ENCODE data around the gene SGMS1. TPM values are rescaled to one million over a fixed set of nuclear protein-coding genes. Genes with fewer than 3 reads are reported as not detected.

Gene SGMS1
- total and polyA plus RNA-seq, 2 experiments from 2014 or later: 15.0 to 34.7 TPM

DNA sequence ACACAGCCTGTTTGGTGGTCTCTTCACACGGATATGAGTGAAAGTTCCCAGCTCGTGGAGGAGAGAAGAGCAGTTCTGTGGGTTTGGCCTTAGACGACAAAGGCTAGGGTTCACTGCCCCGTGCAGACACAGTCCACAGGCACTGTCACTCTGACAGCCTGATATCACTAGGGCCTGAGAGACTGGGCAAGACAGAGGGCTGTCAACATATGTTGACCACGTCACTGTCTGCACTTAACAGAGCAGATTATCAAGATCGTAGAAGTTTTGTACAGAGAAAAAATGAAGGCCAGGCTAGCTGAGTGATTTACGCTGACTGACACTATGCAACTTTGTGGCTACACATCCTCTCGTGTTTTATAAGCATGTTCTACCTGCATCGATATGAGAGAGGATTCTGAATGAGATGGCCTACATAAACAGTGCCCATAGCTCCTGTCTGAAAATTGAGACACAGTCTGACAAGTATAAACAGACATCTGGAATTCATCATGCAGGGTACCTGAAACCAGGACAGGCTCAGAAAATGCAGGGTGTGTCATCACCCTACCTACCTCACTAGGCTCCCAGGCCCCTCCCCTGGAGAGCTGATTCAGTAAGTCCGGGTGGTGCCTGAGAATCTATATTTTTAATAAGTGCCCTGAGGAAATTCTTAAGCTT lies 120.0 kb downstream of the SGMS1 start:
- peak; percentile 18; the same call in 2 of the 3 replicates for ATAC-seq
- H3K27ac Mint-ChIP-seq: peak overlapping the region; percentile 71
- H4K20me1 ChIP-seq (replicated peaks; ENCODE audit: insufficient read depth): 0 out of 2 replicates have a peak, but pooled peaks cover 3% of the 10 kb centered on the region

More for the DNA sequence above, 120.0 kb downstream of the SGMS1 start:
- H3K9me2 ChIP-seq (ENCODE audit: insufficient read depth): no peaks in the 10 kb centered on the region
- H3K27me3 ChIP-seq (ENCODE audit: insufficient read depth): no peaks in the 10 kb centered on the region
- TF ChIP-seq NANOG (IDR thresholded peaks at IDR 0.05; ENCODE audit: borderline replicate concordance) (no peak), ZNF114 (CRISPR knock-in tag; IDR thresholded peaks at IDR 0.05) (no peak), POLR2AphosphoS5 (IDR thresholded peaks at IDR 0.05; ENCODE audit: low read depth) (no peak), STAT1 (IDR thresholded peaks at IDR 0.05; ENCODE audit: unreplicated experiment) (no peak), ZNF331 (CRISPR knock-in tag; IDR thresholded peaks at IDR 0.05; ENCODE audit: low read depth) (no peak), EZH2phosphoT487 (IDR thresholded peaks at IDR 0.05; ENCODE audit: unreplicated experiment) (no peak), CREB1 (CRISPR knock-in tag; IDR thresholded peaks at IDR 0.05; ENCODE audit: low read depth) (no peak), EZH2 (IDR thresholded peaks at IDR 0.05; ENCODE audit: low read depth, unreplicated experiment) (no peak), JUNB (IDR thresholded peaks at IDR 0.05; ENCODE audit: unreplicated experiment) (no peak)
- TF ChIP-seq, protein P1, sequence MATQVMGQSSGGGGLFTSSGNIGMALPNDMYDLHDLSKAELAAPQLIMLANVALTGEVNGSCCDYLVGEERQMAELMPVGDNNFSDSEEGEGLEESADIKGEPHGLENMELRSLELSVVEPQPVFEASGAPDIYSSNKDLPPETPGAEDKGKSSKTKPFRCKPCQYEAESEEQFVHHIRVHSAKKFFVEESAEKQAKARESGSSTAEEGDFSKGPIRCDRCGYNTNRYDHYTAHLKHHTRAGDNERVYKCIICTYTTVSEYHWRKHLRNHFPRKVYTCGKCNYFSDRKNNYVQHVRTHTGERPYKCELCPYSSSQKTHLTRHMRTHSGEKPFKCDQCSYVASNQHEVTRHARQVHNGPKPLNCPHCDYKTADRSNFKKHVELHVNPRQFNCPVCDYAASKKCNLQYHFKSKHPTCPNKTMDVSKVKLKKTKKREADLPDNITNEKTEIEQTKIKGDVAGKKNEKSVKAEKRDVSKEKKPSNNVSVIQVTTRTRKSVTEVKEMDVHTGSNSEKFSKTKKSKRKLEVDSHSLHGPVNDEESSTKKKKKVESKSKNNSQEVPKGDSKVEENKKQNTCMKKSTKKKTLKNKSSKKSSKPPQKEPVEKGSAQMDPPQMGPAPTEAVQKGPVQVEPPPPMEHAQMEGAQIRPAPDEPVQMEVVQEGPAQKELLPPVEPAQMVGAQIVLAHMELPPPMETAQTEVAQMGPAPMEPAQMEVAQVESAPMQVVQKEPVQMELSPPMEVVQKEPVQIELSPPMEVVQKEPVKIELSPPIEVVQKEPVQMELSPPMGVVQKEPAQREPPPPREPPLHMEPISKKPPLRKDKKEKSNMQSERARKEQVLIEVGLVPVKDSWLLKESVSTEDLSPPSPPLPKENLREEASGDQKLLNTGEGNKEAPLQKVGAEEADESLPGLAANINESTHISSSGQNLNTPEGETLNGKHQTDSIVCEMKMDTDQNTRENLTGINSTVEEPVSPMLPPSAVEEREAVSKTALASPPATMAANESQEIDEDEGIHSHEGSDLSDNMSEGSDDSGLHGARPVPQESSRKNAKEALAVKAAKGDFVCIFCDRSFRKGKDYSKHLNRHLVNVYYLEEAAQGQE (IDR thresholded peaks at IDR 0.05; ENCODE audit: unreplicated experiment): no peak
- TF ChIP-seq, protein P2, sequence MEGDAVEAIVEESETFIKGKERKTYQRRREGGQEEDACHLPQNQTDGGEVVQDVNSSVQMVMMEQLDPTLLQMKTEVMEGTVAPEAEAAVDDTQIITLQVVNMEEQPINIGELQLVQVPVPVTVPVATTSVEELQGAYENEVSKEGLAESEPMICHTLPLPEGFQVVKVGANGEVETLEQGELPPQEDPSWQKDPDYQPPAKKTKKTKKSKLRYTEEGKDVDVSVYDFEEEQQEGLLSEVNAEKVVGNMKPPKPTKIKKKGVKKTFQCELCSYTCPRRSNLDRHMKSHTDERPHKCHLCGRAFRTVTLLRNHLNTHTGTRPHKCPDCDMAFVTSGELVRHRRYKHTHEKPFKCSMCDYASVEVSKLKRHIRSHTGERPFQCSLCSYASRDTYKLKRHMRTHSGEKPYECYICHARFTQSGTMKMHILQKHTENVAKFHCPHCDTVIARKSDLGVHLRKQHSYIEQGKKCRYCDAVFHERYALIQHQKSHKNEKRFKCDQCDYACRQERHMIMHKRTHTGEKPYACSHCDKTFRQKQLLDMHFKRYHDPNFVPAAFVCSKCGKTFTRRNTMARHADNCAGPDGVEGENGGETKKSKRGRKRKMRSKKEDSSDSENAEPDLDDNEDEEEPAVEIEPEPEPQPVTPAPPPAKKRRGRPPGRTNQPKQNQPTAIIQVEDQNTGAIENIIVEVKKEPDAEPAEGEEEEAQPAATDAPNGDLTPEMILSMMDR (conservative IDR thresholded peaks at IDR 0.05; ENCODE audit: low read depth in 2 of 2): no peak
- TF ChIP-seq, protein P3, sequence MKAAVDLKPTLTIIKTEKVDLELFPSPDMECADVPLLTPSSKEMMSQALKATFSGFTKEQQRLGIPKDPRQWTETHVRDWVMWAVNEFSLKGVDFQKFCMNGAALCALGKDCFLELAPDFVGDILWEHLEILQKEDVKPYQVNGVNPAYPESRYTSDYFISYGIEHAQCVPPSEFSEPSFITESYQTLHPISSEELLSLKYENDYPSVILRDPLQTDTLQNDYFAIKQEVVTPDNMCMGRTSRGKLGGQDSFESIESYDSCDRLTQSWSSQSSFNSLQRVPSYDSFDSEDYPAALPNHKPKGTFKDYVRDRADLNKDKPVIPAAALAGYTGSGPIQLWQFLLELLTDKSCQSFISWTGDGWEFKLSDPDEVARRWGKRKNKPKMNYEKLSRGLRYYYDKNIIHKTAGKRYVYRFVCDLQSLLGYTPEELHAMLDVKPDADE (IDR thresholded peaks at IDR 0.05): no peak
- TF ChIP-seq, protein P4, sequence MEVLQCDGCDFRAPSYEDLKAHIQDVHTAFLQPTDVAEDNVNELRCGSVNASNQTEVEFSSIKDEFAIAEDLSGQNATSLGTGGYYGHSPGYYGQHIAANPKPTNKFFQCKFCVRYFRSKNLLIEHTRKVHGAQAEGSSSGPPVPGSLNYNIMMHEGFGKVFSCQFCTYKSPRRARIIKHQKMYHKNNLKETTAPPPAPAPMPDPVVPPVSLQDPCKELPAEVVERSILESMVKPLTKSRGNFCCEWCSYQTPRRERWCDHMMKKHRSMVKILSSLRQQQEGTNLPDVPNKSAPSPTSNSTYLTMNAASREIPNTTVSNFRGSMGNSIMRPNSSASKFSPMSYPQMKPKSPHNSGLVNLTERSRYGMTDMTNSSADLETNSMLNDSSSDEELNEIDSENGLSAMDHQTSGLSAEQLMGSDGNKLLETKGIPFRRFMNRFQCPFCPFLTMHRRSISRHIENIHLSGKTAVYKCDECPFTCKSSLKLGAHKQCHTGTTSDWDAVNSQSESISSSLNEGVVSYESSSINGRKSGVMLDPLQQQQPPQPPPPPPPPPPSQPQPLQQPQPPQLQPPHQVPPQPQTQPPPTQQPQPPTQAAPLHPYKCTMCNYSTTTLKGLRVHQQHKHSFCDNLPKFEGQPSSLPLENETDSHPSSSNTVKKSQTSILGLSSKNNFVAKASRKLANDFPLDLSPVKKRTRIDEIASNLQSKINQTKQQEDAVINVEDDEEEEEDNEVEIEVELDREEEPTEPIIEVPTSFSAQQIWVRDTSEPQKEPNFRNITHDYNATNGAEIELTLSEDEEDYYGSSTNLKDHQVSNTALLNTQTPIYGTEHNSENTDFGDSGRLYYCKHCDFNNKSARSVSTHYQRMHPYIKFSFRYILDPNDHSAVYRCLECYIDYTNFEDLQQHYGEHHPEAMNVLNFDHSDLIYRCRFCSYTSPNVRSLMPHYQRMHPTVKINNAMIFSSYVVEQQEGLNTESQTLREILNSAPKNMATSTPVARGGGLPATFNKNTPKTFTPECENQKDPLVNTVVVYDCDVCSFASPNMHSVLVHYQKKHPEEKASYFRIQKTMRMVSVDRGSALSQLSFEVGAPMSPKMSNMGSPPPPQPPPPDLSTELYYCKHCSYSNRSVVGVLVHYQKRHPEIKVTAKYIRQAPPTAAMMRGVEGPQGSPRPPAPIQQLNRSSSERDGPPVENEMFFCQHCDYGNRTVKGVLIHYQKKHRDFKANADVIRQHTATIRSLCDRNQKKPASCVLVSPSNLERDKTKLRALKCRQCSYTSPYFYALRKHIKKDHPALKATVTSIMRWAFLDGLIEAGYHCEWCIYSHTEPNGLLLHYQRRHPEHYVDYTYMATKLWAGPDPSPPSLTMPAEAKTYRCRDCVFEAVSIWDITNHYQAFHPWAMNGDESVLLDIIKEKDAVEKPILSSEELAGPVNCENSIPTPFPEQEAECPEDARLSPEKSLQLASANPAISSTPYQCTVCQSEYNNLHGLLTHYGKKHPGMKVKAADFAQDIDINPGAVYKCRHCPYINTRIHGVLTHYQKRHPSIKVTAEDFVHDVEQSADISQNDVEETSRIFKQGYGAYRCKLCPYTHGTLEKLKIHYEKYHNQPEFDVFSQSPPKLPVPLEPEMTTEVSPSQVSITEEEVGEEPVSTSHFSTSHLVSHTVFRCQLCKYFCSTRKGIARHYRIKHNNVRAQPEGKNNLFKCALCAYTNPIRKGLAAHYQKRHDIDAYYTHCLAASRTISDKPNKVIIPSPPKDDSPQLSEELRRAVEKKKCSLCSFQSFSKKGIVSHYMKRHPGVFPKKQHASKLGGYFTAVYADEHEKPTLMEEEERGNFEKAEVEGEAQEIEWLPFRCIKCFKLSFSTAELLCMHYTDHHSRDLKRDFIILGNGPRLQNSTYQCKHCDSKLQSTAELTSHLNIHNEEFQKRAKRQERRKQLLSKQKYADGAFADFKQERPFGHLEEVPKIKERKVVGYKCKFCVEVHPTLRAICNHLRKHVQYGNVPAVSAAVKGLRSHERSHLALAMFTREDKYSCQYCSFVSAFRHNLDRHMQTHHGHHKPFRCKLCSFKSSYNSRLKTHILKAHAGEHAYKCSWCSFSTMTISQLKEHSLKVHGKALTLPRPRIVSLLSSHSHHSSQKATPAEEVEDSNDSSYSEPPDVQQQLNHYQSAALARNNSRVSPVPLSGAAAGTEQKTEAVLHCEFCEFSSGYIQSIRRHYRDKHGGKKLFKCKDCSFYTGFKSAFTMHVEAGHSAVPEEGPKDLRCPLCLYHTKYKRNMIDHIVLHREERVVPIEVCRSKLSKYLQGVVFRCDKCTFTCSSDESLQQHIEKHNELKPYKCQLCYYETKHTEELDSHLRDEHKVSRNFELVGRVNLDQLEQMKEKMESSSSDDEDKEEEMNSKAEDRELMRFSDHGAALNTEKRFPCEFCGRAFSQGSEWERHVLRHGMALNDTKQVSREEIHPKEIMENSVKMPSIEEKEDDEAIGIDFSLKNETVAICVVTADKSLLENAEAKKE (CRISPR knock-in tag; IDR thresholded peaks at IDR 0.05): no peak
- DNase-seq (ENCODE audit: low spot score): no peak
- Mint-ChIP-seq H3K9me3 (no peaks in the 10 kb centered on the region; the same call in 2 of the 3 replicates), H3K27me3 (ENCODE audit: insufficient read depth, low read depth, poor library complexity) (no peaks in the 10 kb centered on the region), H3K36me3 (ENCODE audit: low read depth) (no peaks in the 10 kb centered on the region), H3K4me3 (no peak overlapping the region), H3K4me1 (peaks cover 54% of the 10 kb centered on the region)
- H2AFZ ChIP-seq: no peak overlapping the region
- H3K4me2 ChIP-seq: no peak overlapping the region
- peaks cover 32% of the 10 kb centered on the region for H3K79me2 ChIP-seq (replicated peaks; ENCODE audit: insufficient read depth)
- no peaks in the 10 kb centered on the region for H3F3A ChIP-seq (replicated peaks; ENCODE audit: low read depth)
- H3K27ac ChIP-seq (ENCODE audit: low read depth): peak overlapping the region; percentile 61; the same call in 1 of the 2 replicates
- no peak overlapping the region for H3K4me3 ChIP-seq
- peaks cover 43% of the 10 kb centered on the region for H3K4me1 ChIP-seq (ENCODE audit: insufficient read depth)
- H3K36me3 ChIP-seq (ENCODE audit: insufficient read depth): no peaks in the 10 kb centered on the region
